ENCODE data around the gene KIN. TPM values are rescaled to one million over a fixed set of nuclear protein-coding genes. Genes with fewer than 3 reads are reported as not detected.

Gene KIN
- total RNA-seq, 1 experiment from 2014 or later: 27.9 TPM

DNA sequence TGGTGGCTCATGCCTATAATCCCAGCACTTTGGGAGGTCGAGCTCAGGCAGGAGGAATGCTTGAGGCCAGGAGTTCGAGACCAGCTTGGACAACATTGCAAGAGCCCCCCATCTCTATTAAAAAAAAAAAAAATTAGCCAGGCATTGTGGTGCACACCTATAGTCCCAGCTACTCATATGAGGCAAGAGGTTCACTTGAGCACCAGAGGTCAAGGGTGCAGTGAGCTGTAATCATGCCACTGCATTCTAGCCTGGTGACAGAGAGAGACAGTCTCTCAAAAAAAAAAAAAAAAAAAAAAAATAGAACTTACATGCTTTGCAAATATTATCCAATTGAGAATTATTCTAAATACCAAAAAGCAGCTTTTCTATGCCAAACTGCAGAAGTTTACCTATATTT lies 11.0 kb downstream of the KIN start:
- CTCF ChIA-PET: no interaction called here
- Histone ChIP-seq H3K4me1 (no peaks in the 10 kb centered on the region), H3K27me3 (replicated peaks; ENCODE audit: control insufficient read depth, insufficient read depth, low read length) (no peaks in the 10 kb centered on the region), H3K9me3 (no peaks in the 10 kb centered on the region), H3K4me3 (ENCODE audit: low read depth, low read length) (no peak overlapping the region), H3K36me3 (ENCODE audit: control insufficient read depth, insufficient read depth, low read length) (peaks cover 3% of the 10 kb centered on the region)
- H3K27ac Mint-ChIP-seq (ENCODE audit: unreplicated experiment): no peak overlapping the region
- TF ChIP-seq, protein P1, sequence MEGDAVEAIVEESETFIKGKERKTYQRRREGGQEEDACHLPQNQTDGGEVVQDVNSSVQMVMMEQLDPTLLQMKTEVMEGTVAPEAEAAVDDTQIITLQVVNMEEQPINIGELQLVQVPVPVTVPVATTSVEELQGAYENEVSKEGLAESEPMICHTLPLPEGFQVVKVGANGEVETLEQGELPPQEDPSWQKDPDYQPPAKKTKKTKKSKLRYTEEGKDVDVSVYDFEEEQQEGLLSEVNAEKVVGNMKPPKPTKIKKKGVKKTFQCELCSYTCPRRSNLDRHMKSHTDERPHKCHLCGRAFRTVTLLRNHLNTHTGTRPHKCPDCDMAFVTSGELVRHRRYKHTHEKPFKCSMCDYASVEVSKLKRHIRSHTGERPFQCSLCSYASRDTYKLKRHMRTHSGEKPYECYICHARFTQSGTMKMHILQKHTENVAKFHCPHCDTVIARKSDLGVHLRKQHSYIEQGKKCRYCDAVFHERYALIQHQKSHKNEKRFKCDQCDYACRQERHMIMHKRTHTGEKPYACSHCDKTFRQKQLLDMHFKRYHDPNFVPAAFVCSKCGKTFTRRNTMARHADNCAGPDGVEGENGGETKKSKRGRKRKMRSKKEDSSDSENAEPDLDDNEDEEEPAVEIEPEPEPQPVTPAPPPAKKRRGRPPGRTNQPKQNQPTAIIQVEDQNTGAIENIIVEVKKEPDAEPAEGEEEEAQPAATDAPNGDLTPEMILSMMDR (IDR thresholded peaks at IDR 0.05; ENCODE audit: insufficient read depth in 1 of 2, low read depth in 1 of 2, low read length in 1 of 2, severe bottlenecking in 1 of 2, unreplicated experiment in 1 of 2): no peak
- H3K36me3 Mint-ChIP-seq (ENCODE audit: insufficient read depth, unreplicated experiment): peaks cover 86% of the 10 kb centered on the region
- H3K4me3 Mint-ChIP-seq (ENCODE audit: unreplicated experiment): no peak overlapping the region
- intact Hi-C loops (cut with micrococcal nuclease; ENCODE audit: unreplicated experiment): no loop called here
- no peaks in the 10 kb centered on the region for H3K9me3 Mint-ChIP-seq (ENCODE audit: unreplicated experiment)
- POLR2A ChIA-PET: interaction anchor here (0.5 to 0.9 kb wide), 2 partner anchors 11 to 111 kb away, joined by 4 to 6 read pairs; partner anchors contain the start of genes ATP5F1C and KIN
- no TSS peak for BruUV-seq (replicated peaks)
- H3K4me1 Mint-ChIP-seq (ENCODE audit: low read depth, unreplicated experiment): no peaks in the 10 kb centered on the region
- DNase-seq: no peak
- no peaks in the 10 kb centered on the region for H3K27me3 Mint-ChIP-seq (ENCODE audit: insufficient read depth, unreplicated experiment)

DNA sequence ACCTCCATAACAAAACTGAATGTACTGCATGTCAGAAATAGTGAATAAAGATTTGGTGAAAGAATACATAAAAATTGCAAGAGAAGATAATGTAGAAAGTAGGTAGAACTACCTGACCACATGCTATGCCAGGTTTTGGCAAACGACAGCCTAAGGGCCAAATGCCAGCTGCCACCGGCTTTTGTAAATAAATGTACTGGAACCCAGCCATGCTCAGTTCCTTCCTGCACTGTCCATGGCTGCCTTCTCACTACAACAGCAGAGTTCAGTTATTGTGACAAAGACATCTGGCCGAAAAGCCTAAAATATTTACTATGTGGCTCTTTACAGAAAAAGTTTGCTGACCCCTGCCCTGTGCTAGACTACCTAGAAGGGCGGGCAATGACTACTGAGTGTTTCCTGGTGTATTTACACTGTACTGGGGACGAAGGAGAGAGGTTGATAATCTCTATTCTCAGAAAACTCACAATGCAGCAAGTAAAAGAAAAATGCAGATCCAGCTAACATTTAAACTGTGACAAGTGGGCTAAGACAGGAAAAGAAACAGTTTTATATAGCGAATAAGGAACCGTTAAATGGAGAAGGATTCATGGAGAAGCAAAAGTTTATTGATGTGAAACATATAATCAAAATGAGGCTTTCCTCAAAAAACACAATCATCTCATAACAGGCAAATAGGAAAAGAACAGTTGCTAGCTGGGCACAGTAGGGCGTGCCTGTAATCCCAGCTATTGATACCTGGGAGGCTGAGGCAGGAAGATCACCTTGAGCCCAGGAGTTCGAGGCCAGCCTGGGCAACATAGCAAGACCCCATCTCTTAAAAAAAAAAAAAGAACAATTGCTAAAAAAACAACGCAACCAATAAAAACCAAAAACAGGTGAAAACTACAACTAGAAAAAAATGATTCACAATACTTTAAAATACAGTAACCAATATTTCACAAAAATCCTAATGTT lies 13.7 kb downstream of the KIN start:
- ChIA-PET POLR2A (interaction anchor here (1.0 kb wide), 1 partner anchor 14 kb away, joined by 3 read pairs; the partner anchor contains the start of genes ATP5F1C and KIN), CTCF (no interaction called here)
- no TSS peak for BruUV-seq (replicated peaks)
- Mint-ChIP-seq H3K27me3 (ENCODE audit: insufficient read depth, unreplicated experiment) (no peaks in the 10 kb centered on the region), H3K27ac (ENCODE audit: unreplicated experiment) (no peak overlapping the region), H3K4me3 (ENCODE audit: unreplicated experiment) (no peak overlapping the region), H3K36me3 (ENCODE audit: insufficient read depth, unreplicated experiment) (peaks cover 83% of the 10 kb centered on the region), H3K9me3 (ENCODE audit: unreplicated experiment) (no peaks in the 10 kb centered on the region), H3K4me1 (ENCODE audit: low read depth, unreplicated experiment) (no peaks in the 10 kb centered on the region)
- no peaks in the 10 kb centered on the region for H3K9me3 ChIP-seq
- H3K36me3 ChIP-seq (ENCODE audit: control insufficient read depth, insufficient read depth, low read length): peaks cover 6% of the 10 kb centered on the region
- intact Hi-C loops (cut with micrococcal nuclease; ENCODE audit: unreplicated experiment): no loop called here
- TF ChIP-seq, protein P1 (IDR thresholded peaks at IDR 0.05; ENCODE audit: insufficient read depth in 1 of 2, low read depth in 1 of 2, low read length in 1 of 2, severe bottlenecking in 1 of 2, unreplicated experiment in 1 of 2): no peak
- no peak overlapping the region for H3K4me3 ChIP-seq (ENCODE audit: low read depth, low read length)
- H3K27me3 ChIP-seq (replicated peaks; ENCODE audit: control insufficient read depth, insufficient read depth, low read length): no peaks in the 10 kb centered on the region; the same call in 1 of the 2 replicates
- DNase-seq: no peak
- no peaks in the 10 kb centered on the region for H3K4me1 ChIP-seq

DNA sequence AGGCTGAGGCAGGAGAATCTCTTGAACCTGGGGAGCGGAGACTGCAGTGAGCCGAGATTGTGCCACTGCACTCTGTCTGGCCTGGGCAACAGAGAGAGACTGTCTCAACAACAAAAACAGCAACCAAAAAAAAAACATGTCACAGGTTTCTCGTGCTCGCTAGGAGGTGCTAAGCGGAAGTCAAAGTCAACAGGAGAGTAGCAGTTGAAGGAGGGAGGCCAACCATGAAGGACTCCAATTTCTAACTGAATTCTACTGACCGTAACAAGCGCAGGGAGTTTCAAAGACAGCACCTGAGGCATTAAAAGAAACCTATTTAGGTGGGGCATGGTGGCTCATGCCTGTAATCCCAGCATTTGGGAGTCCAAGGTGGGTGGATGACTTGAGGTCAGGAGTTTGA lies 19.4 kb downstream of the KIN start:
- peaks cover 4% of the 10 kb centered on the region; the same call in 1 of the 2 replicates for H3K36me3 ChIP-seq (ENCODE audit: control insufficient read depth, insufficient read depth, low read length)
- no peak overlapping the region for H3K4me3 Mint-ChIP-seq (ENCODE audit: unreplicated experiment)
- H3K27me3 ChIP-seq (replicated peaks; ENCODE audit: control insufficient read depth, insufficient read depth, low read length): no peaks in the 10 kb centered on the region; the same call in 1 of the 2 replicates
- no peaks in the 10 kb centered on the region for H3K9me3 Mint-ChIP-seq (ENCODE audit: unreplicated experiment)
- H3K27me3 Mint-ChIP-seq (ENCODE audit: insufficient read depth, unreplicated experiment): no peaks in the 10 kb centered on the region
- H3K4me1 Mint-ChIP-seq (ENCODE audit: low read depth, unreplicated experiment): no peaks in the 10 kb centered on the region
- TF ChIP-seq, protein P1 (IDR thresholded peaks at IDR 0.05; ENCODE audit: insufficient read depth in 1 of 2, low read depth in 1 of 2, low read length in 1 of 2, severe bottlenecking in 1 of 2, unreplicated experiment in 1 of 2): no peak
- no TSS peak for BruUV-seq (replicated peaks)
- DNase-seq: no peak
- no peaks in the 10 kb centered on the region for H3K4me1 ChIP-seq
- CTCF ChIA-PET: no interaction called here
- POLR2A ChIA-PET: no interaction called here
- intact Hi-C loops (cut with micrococcal nuclease; ENCODE audit: unreplicated experiment): no loop called here
- no peak overlapping the region for H3K4me3 ChIP-seq (ENCODE audit: low read depth, low read length)
- H3K27ac Mint-ChIP-seq (ENCODE audit: unreplicated experiment): no peak overlapping the region
- peaks cover 88% of the 10 kb centered on the region for H3K36me3 Mint-ChIP-seq (ENCODE audit: insufficient read depth, unreplicated experiment)
- H3K9me3 ChIP-seq: no peaks in the 10 kb centered on the region

Data from Caco-2 (cell line).